ENCODE results near the gene CSNK1D.

CSNK1D gene

DNA sequence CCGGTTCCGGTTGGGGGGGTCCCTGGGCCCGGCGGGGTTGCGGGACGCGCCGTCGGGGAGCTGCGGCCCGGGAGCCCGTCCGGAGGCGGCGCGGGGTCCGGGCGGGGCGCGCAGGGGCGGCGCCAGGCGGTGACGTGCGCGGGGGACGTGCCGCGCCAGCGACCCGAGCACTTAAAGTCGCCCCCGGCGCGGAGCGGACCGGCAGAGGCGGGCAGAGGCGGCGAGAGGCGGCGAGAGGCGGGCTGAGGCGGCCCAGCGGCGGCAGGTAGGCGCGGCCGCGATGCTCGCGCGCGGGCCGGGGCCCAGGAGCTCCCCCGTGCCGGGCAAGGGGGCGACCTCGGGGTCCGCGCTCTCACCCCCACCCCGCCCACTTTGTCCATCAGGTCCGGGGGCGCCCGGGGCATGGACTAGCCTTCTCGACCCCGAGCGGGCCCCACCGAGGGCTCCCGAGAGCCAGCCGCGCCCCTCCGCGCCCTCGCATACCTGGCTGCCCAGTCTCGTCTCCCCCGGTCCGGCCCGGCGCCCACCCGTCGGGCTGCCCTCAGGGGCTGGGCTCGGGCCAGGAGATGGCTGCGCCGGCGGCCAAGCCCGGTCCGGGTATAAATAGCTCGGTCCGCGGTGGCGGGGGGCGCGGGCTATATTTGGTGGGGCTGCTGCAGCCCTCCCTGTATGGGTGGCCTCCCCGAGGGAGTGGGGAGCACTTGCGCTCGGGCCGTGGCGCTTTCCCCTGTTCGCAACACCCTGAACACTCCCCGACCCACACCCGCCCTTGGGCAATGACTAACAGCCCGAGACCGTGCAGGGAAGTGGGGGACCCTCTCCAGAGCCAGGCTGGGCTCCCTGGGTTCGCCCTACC lies 44.4 kb downstream of the CSNK1D start, which contains the start of gene SLC16A3:
Gene SLC16A3 (plus strand): TSS at position 201 of the 856 bp plus-strand sequence. CDS start 6,967 bp downstream, outside the sequence.
- DNase-seq (ENCODE audit: low spot score), result peak; percentile 96

DNA sequence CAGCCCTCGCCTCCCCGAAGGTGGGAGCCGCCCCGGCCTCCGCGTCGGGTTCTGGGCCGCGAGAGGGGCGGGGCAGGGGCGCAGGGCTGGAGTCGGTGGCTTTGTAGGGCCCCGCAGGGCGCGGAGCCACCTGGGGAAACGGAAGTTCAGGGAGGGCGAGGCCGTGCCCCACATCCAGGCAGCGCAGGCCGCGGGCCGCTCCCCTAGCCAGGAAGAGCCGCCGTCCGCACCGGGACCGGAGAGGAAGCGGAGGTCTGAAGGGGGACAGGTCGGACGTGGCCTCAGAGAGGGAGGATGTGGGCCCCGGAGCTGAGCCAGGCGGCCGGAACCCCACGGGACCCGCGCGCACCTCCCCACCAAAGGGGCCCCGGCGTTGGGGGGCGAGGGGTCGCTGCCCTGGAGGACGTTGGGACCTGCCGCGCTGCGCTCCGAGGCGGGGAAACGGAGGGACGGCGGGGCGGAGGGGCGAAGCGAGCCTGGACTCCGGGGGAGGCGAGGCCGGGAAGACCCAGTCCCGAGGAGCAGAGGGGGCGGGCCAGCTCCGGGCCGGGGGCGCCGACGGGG lies 45.1 kb downstream of the CSNK1D start:
- no peak for DNase-seq (ENCODE audit: low spot score)

DNA sequence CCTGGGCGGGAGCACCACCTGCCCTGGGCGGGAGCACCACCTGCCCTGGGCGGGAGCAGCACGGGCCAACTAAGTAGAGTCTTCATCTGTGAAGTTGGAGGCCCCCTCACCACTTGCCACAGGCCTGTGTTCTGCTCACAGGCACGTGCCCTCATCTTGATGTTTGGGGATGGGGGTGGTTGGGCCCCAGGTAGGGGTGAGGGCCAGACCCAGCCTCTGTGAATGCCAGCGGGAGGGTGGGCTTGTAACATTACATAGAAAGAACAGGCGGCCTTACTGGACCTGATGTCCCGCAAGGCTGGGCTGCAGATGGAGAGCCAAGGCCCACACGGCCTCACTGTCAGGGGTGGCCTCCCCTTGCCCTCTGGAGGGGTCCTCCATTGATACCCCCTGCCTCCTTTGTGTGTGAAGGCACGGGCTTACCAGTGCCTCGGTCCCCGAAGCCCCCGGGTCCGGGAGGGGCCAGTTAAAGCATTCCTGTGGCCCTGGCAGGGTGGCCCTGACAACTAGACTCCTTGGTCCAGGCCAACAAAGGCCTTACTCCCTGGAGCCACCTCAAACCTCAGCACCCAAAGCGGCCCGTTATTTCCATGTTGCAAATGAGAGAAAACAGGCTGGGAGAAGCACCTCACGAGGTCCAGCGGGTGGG lies 45.7 kb downstream of the CSNK1D start:
- no peak for DNase-seq (ENCODE audit: low spot score)

DNA sequence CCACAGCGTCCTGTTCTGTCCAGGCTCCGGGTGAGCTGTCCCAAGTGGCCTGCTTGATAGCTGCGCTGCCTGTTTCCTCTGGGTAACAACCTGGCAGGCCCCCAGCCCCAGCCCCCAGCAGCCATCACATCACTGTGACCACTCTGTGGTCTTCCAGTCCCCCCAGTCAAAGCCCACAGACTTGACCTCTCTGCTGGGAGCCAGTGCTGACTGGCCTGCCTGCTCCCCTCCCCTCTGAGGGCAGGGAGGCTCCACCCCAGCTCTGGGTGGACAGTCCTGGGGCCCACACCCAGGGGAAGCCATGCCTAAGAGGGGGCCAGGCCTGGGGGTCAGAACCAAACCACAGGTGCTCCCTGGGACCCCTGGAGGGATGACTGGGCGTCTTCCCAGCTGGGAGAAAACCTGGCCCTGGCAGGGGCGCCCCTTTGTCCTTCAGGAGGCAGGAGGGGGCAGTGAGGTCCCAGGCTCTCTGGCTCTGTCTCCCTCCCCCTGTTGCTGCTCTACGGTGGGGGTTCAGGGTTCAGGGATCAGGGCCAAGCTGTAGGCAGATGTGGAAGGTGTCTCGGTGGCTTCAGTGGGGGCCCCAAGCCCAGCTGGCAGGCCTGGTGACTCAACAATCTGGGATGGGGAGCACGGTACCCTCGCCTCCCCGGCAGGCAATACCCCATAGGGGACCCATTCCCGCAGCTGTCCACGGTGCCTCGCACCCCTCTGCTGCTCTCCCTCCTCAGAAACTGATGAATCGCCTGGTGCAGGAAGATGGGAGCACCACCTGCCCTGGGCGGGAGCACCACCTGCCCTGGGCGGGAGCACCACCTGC lies 46.5 kb downstream of the CSNK1D start:
- no peak for DNase-seq (ENCODE audit: low spot score)

DNA sequence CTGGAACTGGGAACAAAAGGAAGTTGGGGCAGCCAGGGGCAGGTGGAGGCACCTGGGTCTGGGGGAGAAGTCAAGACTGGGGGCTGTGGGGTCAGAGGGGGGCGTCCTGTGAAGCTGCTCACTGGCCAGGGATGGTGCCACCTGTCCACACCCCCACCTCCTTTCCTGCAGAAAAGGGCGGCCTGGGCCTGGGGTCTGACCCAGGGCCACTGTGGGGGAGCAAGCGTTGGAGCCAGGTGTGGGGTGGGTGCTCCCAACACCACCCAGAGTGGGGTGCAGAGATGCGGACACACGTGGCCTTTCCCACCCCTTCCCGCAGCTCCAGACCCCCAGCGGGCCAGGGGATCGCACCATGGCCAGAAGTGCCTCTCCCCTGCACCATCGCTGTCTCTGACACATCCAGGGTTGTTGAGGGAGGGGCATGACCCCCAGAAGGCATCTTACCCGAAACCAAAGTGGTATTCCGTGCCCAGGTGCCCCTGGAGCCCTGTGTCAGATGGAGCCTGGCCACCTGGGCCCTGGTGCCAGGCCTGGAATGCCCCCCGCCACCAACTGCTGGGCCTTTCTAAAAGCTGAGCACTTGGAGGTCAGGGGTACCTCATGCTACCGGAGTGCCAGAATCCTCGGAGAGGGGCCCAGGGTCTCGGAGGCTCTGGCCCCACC lies 47.2 kb downstream of the CSNK1D start:
- DNase-seq (ENCODE audit: low spot score), result no peak

DNA sequence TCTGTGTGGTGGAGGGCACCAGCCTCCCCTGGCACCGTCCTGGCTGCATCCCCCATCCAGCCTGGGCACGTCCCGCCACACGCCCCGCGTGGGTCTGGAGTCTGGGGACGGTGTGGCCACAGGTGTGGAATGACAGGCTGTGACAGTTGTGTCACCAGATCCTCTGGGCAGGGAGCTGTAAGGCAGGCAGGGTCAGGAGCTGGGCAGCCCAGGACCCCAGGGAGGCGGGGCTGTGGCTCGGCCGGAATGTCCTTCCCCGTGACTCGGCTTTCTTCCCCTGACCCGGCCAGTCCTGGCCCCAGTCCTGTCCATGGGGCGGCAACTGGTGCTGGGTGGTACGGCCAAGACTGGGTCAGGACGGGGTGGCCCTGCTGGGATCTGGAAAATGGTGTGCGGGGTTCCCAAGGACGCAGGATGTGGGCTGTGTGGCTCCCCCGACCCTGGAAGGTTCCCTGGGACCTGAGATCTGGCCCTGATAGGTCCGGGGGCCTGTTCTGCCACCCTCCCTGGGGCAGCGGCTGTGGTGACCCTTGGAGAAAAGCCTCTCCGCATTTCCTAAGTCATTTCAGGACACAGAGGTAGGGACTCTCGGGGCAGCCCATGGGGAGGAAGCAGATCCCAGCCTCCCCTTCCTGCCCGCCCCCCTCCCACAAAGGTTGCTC lies 48.0 kb downstream of the CSNK1D start:
- no peak for DNase-seq (ENCODE audit: low spot score)

DNA sequence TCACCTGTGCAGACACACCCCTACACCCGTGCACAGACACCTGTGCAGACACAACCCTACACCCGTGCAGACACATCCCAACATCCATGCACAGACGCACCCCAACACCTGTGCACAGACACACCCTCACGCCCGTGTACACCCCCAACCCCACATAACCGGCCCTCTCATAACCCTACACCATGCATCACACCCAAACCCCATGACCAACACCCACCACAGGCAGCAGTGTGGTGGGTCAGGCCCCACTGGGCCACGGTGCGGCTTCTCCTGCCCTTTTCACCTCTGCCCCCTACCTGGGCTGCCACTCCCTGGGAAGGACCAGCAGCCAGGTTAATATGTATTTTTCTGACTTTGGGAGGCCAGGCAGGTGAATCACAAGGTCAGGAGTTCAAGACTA lies 48.8 kb downstream of the CSNK1D start:
- DNase-seq (ENCODE audit: low spot score), result no peak

DNA sequence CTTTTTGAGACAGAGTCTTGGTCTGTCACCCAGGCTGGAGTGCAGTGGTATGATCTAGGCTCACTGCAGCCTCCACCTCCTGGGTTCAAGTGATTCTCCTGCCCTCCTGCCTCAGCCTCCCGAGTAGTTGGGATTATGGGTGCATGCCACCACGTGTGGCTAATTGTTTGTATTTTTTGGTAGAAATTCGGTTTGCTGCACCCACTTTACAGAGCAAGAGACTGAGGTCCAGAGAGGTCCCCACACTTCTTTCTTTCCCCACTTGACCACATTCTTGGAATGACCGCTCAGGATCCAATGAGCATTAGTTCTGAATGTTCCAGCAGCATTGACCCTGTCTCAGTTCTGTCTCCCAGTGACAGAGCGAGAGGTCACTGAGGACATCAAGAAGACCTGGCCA lies 50.0 kb downstream of the CSNK1D start:
- DNase-seq (ENCODE audit: low spot score), result no peak

DNA sequence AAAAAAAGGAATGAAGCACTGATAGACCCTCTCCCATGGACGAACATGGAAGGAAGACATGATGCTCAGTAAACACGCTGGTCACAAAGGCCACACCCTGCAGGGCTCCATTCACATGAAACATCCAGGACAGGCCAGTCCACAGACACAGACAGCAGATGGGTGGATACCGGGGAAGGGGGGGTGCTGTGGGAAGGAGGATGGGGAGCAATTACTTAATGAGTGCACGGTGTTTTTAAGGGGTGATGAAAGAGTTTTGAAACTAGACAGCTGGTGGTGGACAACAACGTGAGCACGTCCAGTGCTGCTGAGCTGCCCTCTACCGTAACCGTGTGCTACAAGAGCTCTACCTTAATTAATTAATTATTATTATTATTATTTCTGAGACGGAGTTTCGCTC lies 50.7 kb downstream of the CSNK1D start:
- no peak for DNase-seq (ENCODE audit: low spot score)

DNA sequence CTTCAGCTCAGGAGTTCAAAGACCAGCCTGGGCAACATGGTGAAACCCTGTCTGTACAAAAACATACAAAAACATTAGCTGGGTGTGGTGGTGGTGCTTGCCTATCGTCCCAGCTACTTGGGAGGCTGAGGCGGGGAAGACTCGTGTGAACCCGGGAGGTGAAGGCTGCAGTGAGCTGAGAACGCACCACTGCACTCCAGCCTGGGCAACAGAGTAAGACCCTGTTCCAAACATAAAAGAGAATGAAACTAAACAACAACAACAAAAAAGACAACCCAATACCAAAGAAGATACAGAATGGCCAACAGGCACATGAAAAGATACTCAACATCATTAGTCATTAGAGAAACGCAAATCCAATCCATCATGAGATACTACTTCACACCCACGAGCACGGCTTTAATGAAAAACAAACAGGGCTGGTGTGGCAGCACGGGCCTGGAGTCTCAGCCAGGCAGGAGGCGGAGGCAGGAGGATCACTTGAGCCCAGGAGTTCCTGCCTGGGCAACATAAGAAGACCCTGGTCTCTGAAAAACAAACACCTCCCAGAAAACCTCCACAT lies 52.1 kb downstream of the CSNK1D start:
- no peak for DNase-seq (ENCODE audit: low spot score)

DNA sequence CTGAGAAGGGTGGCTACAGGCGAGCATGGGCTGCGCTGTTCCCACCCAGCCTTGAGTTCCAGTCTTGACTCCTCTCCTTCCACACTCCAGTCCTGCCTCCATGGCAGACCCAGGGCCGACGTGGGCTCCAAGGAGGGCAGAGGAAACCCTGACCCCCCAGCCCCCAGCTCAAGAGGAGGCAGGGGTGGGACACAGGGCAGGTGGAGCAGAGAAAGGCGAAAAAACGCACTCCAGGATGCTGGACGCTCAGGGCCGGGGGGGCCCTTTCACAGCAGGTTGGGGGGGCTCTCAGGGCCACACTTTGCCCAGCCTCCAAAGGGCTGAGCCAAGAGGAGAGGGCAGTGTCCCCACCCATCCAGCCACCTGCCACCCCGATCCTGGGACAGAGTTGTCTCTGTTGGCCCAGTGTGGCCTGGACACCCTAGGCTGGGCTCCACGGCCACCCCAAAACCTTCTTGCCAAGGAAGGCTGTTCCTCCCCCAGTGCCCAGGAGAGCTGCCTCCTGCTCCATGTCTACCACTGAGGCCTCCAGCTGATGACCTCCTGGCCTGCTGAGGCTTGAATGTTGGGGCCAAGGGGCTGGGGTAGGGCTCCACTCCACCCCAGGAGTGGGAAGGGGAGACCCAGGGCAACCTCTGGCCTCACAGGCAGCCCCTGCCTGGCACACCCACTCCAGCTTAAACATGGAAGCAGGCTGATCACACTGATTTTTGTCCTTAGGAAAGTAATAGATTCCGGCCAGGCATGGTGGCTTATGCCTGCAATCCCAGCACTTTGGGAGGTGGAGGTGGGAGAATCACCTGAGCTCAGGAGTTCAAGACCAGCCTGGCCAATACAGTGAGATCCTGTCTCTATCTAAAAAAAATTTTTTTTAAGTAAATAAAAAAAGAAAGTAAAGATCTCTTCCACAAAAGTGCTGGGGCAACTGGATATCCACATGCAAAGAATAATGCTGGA lies 53.5 kb downstream of the CSNK1D start:
- no peak for DNase-seq (ENCODE audit: low spot score)

DNA sequence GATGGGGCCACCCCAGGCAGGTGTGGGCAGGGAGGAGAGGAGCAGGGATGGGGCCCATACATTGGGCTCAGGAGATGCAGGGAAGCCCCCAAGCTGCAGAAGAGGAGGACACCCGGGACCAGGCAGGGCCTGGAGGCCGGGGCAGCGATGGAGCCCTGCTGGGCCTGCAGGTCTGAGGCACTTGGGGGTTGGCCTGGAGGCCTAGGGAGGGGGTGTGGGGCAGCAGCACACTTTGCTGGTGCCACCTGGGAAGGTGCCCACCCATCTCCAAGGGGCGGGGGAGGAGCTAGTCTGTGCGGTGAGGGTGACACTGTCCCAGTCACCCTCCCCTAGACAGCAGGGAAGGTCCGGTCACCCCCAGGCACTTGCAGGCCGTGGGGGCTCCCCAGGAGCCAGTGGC lies 54.4 kb downstream of the CSNK1D start:
- DNase-seq (ENCODE audit: low spot score), result no peak

DNA sequence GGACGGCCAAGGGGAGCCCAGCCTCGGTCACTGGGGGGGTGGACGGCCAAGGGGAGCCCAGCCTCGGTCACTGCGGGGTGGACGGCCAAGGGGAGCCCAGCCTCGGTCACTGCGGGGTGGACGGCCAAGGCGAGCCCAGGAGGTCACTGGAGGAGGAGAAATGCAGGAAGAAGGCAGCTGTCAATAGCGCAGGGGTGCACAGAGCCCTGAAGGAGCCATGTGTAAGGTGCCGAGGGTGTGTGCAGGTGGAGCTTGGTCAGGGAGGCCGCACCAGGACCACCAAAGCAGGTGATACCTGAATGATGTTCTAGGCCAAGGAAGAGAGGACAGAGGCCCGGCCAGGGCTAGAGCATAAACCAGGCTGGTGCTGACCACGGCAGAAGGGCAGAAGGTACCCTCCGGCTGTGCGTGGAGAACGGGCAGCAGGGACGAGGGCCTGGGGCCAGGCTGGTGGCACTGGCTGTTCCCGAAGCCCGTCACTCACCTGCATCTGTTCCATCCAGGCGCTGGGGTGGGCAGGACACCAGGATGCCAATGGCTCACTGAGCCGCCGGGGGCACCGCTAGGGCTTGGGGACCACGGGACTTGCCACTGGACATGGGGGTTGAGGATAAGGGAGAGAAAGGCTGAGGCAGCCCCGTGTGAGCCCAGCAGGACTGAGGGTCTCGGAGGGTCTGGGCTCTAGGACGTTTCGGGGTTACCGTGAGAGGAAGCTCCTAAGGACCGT lies 55.0 kb downstream of the CSNK1D start:
- DNase-seq (ENCODE audit: low spot score), result no peak

DNA sequence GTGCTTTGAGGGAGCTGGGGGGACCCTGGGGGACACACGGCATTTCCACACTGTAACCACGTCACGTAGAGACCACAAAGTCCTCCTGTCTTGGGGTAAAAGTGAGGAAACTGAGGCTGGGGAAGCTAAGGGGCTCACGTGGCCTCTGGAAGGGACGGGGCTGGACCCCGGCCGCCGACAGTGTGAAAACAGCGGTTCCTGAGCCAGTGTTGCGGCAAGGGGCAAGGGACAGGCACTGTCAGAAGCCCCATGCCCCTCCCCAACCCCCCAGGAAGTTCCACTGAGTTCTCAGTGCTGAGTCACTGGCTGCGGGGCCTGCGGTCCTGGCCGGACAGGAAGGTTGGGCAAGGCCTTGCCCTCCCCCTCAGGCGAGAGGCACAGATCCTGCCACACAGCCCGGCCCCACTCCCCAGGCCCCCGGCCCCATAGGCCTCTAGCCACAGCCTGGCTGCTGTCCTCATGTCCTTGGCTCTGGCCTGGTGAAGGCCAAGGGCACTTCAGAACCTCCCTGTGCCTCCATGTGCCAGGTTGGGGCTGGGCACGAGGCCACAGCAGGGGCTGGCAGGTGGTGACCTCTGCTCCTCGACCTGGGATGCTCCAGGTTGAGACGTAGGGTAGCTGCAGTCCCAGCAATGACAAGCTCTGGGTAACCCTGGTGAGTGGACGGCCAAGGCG lies 55.8 kb downstream of the CSNK1D start:
- peak; percentile 92 for DNase-seq (ENCODE audit: low spot score)

DNA sequence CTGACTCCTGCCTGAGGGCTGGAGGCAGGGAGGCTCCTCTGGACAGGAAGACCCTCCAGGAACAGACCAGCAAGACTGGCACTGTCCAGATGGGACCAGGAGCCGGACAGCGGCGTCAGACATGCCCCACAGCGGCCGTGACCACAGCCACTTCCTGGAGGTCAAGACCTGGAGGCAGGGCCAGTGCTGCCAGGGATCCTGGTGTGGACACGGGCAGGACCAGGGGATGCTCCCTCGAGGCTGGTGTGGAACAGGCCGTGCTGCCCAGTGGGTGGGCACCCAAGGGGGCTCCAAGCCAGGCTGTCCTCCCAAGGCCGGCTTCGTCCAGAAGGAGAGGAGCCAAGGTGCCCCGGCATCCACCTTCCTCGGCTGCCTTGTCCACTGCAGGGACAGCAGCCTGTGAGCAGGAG lies 56.4 kb downstream of the CSNK1D start:
- no peak for DNase-seq (ENCODE audit: low spot score)

DNA sequence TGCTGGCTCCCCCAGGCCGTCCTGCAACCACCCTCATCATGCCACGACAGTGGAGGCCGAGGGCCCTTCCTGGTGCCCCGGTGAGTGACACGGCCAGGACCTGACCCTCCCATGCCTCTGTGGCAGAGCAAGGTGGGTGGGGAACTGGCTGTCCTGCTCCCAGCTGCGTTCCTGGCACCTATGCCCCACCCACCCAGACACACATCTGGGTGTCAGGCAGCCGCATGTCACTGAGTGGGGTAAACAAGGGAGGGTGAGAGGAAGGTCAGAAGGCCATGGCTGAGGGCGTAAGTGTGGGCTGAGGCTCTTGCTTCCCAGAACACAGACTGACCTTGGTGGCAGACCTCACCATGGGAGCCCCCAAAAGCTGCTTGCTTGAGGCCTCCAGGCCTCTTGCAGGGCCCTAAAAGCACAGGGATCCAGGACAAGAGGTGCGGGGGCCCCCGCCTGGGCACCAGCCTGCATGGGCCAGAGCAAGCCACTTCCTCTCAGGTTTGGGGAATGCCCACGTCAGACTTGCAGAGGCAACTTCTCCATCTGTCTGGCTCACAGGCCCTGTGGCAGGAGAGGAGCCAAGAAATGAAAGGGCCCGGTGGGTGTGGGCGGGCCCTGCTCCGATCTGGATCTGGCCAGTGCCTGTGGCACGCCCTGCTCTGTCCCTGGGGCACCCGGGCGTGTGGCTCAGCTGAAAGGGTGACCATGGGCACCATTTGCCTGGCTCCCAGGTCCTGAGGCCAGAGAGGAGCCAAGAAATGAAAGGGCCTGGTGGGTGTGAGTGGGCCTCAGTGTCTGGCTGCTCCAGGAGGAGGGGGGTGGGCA lies 57.0 kb downstream of the CSNK1D start:
- peak; percentile 87 for DNase-seq (ENCODE audit: low spot score)

DNA sequence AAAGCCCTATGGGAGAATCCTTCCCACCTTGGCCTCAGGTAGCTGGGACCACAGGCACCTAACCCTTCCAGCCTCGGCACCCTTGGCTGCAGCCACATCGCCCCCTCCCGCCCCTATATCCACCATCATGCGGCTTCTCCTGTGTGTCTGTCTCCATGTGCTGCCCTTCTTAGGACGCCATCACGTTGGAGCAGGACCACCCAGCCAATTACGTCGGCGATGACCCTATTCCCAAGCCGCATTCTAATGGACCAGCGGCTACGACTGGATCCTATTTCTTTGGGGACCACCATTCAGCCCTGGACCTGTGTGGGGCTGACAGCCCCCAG lies 57.6 kb downstream of the CSNK1D start:
- no peak for DNase-seq (ENCODE audit: low spot score)
